GM19240 (cell line): ENCODE results near the gene MTMR4.
"Not testable (repeated sequence)": the region's sequence is repeated elsewhere in the genome, so short reads cannot be mapped to it uniquely, and the experiment has no call there.

Experiments
- DNase-seq: peaks from one replicate; pipeline ENCODE4 v3.0.0; 2011; ENCODE audit warnings: low spot score; ENCODE audit not compliant: insufficient read length

MTMR4 gene

DNA sequence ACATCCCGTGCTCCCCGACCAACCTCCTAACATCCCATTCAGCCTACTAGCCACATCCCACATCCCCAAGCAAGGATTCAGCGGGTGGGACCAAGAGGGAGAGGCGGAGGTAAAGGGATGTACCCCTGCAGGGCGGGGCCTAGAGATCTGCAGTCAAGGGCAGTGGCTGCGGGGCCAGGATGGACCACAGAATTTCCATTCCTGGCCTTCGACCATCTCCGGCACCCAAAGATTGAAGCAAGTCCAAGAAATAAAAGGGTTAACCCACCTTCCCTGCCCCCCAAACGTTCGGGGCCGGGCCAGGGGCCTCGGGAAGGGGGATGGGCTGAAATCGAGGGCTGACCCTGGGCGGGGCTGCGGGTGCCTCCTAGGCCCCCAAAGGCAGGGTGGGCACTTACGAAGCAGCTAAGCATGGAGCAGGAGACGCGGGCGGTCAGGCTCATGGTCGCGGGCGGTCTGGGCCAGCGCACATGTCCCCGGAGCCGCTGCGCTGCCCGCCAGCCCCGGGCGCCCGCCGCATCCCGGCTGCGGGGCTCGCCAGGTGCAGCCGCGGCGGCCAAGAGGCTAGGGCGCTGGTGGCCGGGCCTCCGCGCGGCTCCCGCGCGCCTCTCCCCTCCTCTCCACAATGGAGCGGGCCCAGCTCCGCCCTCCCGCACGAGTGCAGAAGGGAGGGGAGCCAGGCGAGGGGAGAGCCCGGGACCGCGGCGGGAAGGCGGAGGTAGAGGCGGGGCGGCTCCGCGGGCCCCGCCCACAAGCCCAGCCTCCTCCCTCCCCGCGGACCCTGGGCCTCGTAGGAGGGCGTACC is at the start of gene MTMR4:
TSS of gene MTMR4 (minus strand) at position 674 of the 805 bp plus-strand sequence. CDS start at position 443, 231 bp downstream.
- DNase-seq, result no peak

DNA sequence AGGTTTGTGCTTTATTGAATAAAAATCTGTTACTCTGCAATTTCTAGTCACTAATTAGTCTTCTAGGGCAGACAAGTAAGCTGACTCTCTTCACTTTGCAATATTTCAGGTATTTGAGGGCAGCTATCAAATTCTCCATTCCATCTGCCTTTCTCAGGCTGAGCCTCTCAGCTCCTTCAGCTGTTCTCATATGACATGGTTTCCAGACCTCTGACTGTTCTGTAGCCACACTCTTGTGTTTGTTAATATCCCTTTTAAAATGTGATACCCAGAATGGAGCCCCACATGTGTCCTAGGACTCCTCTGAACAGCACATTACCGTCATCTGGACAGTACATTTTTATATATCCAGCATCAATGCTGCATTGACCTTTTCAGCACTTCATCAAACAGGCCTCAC is 46.1 kb upstream of the MTMR4 start:
- no peak for DNase-seq

DNA sequence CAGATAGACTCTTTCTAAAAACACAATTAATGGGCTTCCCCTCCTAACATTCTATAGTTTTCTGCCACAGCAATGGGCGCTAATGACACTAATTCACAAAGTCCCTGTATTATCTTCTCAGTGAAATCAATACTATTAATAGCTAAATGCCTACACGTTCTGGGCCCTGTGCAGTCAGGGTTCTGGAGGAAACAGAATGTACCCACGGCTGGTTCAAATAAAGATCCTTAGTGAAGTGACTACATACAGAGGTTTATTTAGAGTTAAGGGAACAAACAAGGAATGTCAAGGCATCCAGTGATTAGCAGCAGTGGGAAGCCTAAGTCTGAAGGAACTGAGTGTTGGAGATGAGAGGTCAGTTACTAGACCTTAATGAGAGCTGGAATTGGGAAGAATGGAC is 43.5 kb upstream of the MTMR4 start:
- DNase-seq, result no peak

DNA sequence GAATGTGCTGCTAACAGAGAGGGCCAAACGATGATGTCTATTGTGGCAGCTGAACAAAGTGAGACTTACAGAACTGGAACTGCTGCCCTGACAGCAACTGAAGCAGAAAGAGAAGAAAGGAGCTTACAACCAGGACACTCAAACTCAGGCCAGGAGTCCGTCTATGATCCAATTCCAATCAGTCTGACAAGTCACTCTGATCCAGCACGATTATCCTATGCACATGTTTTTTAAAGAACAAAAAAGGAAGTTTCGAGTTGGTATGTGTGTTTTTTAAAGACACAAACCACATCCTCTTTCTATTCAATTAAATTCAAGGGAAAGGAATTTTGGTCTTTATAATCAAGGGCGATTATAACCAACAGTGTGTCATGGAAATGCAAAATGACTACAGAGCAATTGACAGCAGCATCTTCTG is 42.4 kb upstream of the MTMR4 start:
- no peak for DNase-seq

DNA sequence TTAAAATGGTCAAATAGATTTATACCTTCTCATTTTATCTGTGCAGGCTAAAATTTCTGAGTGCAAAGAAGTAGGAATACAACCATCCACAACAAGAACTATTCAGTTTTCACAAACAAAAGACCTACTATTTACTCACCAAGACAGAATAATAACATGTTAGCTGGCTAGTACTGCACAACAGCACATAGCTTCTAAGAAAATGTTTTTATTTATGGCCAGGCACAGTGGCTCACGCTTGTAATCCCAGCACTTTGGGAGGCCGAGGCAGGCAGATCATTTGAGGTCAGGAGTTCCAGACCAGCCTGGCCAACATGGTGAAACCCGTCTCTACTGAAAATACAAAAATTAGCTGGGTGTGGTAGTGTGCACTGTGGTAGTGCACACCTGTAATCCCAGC is 40.7 kb upstream of the MTMR4 start:
- DNase-seq, result not testable (repeated sequence)

DNA sequence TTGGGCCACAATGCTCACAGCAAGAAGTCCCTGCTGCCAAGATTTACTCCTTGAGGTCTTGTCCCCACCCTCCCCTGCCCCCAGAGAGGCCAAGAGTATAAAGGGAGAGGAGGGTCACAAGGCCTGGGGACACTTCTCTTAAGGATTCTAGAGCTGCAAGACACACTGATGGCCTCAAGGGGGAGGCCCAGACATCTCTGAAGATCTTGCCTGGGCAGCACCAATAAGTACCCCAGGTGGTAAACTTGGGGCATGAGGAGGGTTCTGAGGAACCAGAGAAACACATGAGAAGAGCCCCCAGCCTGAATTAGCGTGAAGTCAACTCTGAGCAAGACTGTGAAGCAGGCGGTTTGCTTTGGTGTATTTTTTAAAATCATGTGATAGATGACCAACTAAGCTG is 26.8 kb upstream of the MTMR4 start:
- DNase-seq, result no peak

DNA sequence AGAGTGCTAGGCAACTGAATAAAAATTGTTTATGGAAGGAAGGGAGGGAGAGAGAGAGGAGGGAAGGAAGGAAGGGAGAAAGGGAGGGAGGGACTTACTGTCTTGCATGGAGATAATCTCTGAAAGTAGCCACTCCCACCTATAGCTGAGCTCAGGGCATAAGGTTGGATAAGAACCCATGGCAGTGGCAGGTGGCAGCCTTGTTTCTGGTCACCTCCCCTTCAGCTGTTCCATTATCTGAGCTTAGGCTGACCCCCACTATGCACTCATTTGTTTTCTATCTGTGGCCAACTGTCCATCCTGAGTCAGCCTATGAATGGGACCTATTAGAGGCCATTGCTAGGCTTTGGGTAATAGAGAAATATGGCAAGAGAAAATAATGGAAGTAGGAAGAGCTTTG is 25.3 kb upstream of the MTMR4 start:
- no peak for DNase-seq

DNA sequence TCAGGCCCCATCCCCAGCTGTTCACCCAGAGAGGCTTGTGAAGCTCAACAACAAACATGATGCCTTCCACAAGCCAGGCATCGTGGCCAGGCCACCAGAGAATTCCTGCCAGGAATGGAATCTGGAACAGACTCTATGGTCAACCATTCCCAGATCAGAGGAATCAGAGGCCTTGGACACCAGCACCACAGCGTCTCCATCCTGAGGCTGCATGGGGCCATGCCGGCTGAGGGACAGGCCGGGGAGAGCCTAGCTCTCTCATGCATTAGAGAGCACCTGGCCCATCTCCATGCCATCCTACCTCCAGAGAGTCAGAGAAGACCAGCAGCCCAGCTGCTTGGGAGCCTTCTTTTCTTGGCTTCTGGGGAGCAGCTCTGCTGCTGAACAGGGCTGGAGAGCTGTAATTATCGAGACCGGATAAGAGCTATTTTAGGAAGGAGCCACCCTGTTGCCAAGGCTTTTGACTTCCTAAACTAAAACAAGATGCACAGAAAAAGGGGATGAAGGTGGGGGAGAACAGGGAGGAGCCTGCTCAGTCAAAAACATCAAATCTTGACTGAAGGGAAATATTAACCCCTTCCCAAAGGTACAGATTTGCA is 24.5 kb upstream of the MTMR4 start:
- no peak for DNase-seq

DNA sequence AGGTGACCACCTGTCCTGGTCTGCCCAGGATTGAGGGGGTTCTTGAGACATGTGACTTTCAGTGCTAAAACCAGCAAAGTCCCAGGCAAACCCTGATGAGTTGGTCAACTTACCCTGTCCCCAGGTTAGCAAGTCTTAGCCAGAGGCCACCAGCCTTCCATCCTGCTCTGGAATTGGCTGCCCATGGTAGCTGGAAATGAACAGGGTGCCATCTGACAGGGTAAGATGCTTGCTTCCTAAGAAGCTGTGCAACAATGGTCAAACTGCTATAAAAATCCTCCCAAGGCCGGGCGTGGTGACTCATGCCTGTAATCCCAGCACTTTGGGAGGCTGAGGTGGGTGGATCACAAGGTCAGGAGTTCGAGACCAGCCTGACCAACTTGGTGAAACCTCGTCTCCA is 22.8 kb upstream of the MTMR4 start:
- DNase-seq, result no peak

DNA sequence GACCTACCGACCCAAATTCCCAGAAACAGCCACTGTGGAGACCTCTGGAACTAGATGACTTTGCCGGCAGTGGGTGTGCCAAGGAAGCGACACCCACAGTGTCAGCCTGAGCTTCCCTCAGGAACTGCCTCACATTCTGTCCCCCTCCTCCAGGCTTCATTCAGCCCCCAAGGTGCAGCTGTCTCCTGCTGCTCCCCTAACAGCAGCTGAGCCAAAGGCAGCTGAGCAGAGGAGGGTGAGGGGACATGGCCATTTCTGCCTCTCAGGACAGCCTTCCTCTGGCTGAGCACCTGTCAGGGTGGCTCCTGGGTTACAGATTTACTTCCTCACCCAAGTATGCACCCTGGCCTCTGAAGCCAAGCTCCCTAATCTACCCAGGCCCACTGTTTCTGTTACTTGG is 22.1 kb upstream of the MTMR4 start:
- DNase-seq, result no peak

DNA sequence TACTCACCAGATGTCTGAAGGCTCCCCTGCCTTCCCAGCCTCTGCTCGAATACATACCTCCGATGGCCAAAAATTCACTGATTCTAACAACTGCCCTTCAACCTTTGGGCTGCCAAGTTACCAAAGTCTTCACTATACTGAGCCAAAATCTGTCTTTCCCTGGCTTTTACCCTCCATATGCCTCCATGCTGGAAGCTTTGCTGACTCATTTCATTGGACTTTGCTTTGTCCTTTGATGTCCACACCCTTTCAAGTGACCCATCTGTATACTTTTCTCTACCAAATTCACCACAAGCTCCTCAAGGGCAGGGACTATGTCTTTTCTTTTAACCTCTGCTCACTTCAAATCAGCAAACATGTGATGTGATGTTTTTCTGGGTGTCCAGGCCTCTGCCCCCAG is 21.0 kb upstream of the MTMR4 start:
- no peak for DNase-seq

DNA sequence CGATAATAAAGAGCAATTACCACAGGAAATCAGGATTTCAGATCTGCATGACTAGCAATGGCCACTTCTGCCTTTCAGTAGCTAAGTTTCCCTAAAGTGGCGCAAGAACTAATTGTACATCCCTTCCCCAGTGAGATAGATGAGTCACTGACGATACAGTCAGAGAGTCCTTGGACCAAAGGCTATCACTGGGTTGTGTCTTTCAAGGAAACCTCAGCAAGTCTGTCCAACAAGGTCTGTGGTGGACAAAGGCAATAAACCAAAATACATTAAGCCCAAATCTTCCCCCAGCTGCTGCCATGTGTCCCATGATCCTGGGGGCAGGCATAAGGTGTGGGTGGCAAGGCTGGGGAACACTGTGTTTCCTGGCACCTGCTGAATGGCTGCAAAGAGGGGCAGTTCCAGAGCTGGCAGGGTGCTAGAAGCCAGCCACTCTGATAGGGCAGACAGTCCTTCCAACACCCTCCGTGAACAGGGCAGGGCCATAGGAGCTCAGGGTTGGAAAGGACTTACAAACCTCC is 20.5 kb upstream of the MTMR4 start:
- DNase-seq, result no peak

DNA sequence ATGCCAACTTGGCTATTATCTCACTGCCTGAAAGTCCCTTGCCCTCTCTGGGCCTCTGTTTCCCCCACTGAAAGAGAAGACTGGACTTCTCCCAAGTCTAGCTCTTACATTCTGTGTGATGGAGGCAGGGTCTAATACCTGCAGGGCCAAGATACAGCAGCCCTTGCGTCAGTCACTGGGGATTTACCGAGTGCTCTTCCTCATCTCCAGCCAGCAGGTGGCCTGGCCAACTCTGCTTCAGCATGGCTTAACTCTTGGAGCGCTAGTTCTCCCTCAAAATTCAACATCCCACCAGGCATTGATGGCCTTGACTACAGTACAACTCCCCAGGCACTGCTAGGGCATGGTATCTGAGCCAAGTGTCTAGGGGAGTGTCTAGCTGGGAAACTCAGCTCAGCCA is 19.9 kb upstream of the MTMR4 start:
- no peak for DNase-seq

DNA sequence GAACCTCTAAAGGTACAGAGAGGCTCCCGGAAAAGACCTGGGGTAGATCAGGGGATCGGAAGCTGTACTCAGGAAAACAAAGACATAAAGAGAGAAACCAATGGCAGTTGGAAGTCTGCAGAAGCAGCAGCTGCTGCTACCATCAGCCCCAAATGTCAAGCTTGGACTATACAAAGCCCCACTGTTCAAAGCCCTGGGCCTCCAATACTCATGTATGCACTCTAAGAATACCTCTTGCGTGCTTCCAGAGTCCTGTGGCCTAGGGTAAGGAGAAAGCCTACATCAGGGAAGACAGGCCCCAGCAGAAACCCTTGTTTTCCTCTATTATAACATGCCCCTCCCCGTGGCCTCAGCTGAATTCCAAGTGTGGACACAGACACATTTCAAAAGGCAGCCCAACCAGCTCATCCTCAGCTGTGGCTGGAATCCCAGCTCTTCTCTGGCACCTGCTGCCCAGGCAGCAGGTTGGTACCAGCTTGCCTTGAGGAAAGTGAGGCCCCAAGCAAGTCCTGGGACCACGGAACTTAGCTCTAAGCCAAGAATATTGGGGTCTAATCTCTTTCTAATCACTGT is 19.3 kb upstream of the MTMR4 start:
- no peak for DNase-seq

DNA sequence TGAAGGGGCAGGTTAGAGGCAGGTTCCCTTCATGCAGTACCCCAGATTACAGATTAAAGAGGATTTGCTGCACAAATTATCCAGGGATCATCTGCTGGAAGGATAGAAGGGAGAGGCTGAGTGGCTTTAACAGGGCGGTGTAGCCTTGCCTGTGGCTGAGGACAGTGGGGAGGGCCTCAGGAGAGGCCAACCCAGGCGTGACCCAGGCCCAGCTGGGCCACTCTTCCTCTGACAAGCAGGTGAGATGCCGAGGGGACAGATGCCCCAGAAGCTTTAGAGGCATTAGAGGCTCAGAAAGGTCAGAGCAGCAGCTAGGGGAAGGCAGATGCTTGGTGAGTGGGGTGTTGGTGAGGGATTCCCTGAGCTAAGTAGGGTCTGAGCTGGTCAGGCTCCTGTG is 18.1 kb upstream of the MTMR4 start:
- DNase-seq, result no peak

DNA sequence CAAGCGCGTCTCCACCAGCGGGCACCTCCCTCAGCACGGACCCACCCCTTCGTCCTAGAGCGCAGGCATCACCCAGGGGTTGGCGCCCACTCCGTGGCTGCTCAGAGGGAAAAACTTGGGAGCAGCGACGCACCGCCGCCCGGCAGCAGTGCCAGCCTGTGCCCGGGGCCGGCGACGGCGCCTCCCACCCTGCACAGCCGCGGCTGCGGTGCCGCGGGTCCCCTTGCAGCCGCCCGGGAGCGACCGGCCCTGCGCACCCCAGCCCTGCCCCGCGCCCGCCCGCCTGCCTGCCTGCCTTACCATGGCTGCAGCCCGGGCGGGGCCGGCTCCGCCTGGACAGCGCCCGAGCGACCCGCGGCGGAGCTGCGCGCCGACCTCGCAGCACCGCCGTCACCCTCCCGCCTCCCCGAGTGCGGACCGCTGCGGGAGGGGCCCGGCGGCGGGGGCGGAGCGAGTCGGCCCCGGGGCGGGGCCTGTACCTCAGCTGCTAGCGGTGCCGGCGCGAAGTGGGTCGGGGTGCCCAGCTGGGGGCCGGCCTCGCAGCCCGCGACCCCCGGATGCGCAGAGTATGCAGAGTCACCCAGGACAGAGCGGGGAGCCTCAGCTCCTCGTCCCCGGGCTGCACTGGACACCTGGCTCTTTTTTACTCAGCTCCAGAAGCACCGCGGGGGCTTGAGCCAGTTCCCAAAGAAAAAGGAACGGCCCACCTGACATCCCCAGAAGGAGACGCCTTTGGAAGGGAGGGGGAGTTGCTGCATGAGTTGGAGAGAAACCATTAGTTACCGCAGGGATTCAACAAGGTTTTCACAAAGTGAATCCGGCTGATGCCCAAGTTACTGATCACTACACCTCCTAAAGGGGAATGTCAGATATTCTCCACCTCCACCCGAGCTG is 17.5 kb upstream of the MTMR4 start:
- no peak for DNase-seq

DNA sequence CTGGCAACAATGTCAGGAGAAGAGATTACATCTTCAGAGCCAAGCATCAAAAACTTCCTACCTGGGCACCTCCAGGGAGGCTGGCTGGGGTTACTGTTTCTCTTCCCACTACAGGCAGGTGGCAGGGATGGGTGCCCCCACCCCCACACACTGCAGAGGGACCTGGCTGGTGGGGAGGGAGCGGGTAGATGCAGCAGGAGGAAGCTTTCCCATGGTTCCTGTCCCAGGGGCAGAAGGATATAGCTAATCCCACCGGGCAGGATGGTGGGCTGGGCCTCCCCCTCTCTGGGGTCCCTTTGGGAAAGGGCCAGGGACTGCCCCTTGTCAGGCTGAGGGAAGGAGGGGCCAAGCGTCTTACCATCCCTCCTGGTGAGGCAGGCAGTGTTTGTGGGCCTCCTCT is 16.7 kb upstream of the MTMR4 start:
- DNase-seq, result no peak

DNA sequence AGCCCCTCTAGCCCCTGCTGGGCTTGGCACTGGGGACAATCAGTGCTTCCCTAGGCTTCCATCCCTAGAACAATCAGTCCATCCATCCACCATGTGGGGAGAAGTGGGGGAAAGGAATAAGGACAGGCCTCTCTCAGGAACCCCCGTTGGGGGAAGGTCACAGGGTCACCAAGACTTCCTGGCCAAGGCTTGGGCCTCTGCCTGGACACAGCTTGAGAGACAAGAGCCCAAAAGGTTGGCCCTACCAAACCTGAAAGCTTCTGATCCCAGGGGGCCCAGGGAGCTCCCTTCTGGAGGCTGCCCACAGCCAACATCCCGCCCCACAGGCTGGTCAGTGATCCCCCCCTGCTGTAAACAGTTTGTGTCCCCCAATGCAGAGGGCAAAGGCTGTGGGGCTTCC is 16.2 kb upstream of the MTMR4 start:
- DNase-seq, result no peak

DNA sequence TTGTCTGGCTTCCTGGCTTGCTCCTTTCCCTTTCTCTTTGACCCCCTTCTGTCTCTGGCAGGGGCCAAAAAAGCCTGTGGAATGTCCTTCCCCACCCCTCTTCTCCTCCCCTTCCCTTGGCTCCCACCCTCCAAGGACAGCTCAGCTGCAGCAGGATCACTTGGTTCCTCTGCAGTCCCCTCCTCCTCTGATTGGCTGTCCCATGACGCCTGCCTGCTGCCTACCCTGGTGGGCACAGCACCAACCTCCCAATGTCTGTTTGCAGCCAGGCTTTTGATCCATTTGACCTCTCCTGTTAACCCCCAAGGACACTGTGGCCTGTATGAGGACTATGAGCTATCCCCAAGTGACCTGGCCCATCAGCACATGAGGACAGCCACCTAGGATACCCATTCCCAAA is 14.8 kb upstream of the MTMR4 start:
- no peak for DNase-seq

DNA sequence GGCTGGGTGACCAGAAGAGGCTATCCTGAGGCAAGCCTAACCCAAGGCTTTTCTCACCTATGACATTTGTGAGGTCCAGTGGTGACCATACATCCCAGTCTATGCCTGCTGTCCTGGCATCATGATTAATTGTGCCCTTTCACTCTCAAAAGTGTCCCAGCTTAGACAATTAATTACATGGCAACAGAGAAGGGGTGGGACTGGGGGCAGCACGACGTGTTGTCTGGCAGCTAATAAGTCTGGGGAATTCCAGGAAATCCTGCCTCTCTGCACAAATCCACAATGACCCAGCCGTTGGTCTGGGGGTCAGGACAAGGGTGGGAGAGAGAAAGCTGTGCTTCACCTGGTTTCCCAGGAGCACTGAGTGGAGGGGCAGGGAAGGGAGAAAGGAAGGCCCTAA is 14.0 kb upstream of the MTMR4 start:
- no peak for DNase-seq

DNA sequence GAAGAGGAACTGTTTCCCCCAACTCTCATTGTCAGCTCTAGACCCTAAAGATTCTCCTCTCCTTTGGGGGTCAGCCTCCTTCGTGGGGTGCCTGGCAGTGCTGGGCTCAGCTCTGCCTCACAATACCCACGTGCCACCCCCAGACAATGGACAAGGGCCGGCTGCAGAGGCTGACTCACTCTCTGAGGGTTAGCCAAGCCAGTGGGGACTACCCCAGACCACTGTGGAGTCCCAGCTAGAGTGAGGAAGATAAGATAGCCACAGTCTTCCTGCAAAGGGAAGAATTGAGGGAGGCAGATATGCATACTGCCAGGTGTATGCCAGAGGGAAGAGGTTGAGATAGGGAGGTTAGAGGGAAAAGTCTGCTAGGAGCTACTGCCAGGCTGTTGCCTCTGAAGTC is 13.5 kb upstream of the MTMR4 start:
- DNase-seq, result no peak

DNA sequence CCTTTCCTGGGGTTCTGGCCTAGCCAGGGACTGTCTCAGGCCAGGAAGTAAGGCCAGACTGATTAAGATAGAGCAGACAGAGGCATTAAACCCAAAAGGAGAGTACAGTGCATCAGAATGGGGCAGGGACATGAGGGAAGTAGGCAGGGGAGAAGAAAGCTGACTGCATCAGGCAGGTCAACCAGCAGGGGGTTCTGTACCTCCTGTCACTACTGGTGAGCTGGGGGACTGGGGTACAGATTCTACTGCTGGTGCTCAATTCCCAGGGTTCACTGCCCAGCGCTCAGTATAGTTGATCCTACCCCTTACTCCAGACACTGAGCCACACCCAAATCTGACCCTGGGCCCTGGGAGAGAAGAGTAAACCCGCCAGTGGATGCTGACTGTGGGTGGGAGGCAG is 12.9 kb upstream of the MTMR4 start:
- no peak for DNase-seq
